Measurements from ENCODE around the gene ERMARD.

The ERMARD gene

DNA sequence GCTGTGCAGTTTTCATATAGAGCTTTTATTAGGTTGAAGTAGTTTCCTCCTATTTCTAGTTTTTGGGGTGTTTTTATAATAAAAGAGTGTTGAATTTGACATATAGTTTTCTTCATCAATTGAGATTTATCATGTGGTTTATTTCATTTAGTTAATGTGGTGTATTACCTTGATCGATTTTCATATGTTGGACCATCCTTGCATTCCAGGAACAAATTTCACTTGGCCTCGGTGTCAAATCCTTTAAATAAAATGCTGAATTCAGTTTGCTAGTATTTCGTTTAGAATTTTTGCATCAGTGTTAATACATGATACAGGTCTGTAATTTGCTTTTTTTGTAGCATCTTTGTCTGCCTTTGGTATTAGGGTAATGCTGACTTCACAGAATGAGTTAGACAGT is 6.0 kb upstream of the ERMARD start:
- DNase-seq (ENCODE audit: low read depth): no peak
- H3K4me3 ChIP-seq (ENCODE audit: low read depth, low read length): no peak overlapping the region
- TF ChIP-seq, protein P1, sequence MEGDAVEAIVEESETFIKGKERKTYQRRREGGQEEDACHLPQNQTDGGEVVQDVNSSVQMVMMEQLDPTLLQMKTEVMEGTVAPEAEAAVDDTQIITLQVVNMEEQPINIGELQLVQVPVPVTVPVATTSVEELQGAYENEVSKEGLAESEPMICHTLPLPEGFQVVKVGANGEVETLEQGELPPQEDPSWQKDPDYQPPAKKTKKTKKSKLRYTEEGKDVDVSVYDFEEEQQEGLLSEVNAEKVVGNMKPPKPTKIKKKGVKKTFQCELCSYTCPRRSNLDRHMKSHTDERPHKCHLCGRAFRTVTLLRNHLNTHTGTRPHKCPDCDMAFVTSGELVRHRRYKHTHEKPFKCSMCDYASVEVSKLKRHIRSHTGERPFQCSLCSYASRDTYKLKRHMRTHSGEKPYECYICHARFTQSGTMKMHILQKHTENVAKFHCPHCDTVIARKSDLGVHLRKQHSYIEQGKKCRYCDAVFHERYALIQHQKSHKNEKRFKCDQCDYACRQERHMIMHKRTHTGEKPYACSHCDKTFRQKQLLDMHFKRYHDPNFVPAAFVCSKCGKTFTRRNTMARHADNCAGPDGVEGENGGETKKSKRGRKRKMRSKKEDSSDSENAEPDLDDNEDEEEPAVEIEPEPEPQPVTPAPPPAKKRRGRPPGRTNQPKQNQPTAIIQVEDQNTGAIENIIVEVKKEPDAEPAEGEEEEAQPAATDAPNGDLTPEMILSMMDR (IDR thresholded peaks at IDR 0.05; ENCODE audit: low read depth, low read length): no peak
- TF ChIP-seq POLR2A (IDR thresholded peaks at IDR 0.05; ENCODE audit: extremely low read depth, insufficient read length): no peak
- TF ChIP-seq MAX (IDR thresholded peaks at IDR 0.05; ENCODE audit: low read depth, low read length): no peak
- no peak for TF ChIP-seq MYC (IDR thresholded peaks at IDR 0.05; ENCODE audit: low read depth, low read length)

GRCh38 chr6:169746556-169746955 is 4.9 kb upstream of the ERMARD start:
- no peak overlapping the region for H3K4me3 ChIP-seq (ENCODE audit: low read depth, low read length)
- TF ChIP-seq, protein P1 (IDR thresholded peaks at IDR 0.05; ENCODE audit: low read depth, low read length): no peak
- TF ChIP-seq MYC (IDR thresholded peaks at IDR 0.05; ENCODE audit: low read depth, low read length) (no peak), POLR2A (IDR thresholded peaks at IDR 0.05; ENCODE audit: extremely low read depth, insufficient read length) (no peak), MAX (IDR thresholded peaks at IDR 0.05; ENCODE audit: low read depth, low read length) (no peak)
- DNase-seq (ENCODE audit: low read depth): no peak

GRCh38 chr6:169752074-169752623 is 727 bp downstream of the ERMARD start:
- H3K4me3 ChIP-seq (ENCODE audit: low read depth, low read length): peak overlapping the region; percentile 90
- DNase-seq (ENCODE audit: low read depth): peak; percentile 27
- TF ChIP-seq MAX (IDR thresholded peaks at IDR 0.05; ENCODE audit: low read depth, low read length) (no peak), MYC (IDR thresholded peaks at IDR 0.05; ENCODE audit: low read depth, low read length) (no peak), POLR2A (IDR thresholded peaks at IDR 0.05; ENCODE audit: extremely low read depth, insufficient read length) (no peak)
- TF ChIP-seq, protein P1 (IDR thresholded peaks at IDR 0.05; ENCODE audit: low read depth, low read length): no peak

- no peak overlapping the region for H3K4me3 ChIP-seq (ENCODE audit: low read depth, low read length)
- DNase-seq (ENCODE audit: low read depth): no peak
- no peak for TF ChIP-seq MYC (IDR thresholded peaks at IDR 0.05; ENCODE audit: low read depth, low read length)
- TF ChIP-seq POLR2A (IDR thresholded peaks at IDR 0.05; ENCODE audit: extremely low read depth, insufficient read length): no peak
- TF ChIP-seq, protein P1 (IDR thresholded peaks at IDR 0.05; ENCODE audit: low read depth, low read length): no peak
- TF ChIP-seq MAX (IDR thresholded peaks at IDR 0.05; ENCODE audit: low read depth, low read length): no peak
Measured at GRCh38 chr6:169755162-169755561, 3.7 kb downstream of the ERMARD start.

DNA sequence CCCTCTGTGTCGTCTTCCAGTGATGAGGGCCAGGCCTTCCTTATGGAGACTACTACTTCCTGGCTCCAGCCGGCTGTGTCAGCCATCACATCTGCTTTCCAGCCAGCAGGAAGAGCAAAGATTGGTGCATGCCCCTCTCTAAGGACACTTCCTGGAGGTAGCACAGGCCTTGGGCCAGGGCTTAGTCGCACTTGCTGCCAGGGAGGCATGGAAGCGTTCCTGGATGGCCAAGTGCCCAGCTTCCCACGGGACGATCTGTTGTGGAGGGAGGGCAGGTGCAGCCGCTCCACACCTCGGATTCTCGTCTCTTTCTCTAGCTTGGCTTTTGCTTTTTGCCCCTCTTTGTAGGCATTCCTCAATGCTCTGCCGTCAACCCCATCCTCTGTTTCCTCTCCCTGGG is 11.9 kb downstream of the ERMARD start:
- DNase-seq (ENCODE audit: low read depth): no peak
- TF ChIP-seq, protein P1 (IDR thresholded peaks at IDR 0.05; ENCODE audit: low read depth, low read length): no peak
- TF ChIP-seq MAX (IDR thresholded peaks at IDR 0.05; ENCODE audit: low read depth, low read length): no peak
- TF ChIP-seq MYC (IDR thresholded peaks at IDR 0.05; ENCODE audit: low read depth, low read length): no peak
- no peak for TF ChIP-seq POLR2A (IDR thresholded peaks at IDR 0.05; ENCODE audit: extremely low read depth, insufficient read length)
- no peak overlapping the region for H3K4me3 ChIP-seq (ENCODE audit: low read depth, low read length)

Measured in NB4 (cell line).